ENCODE results near the gene EID2.

- TF ChIP-seq CTCF (IDR thresholded peaks at IDR 0.05) (no peak), POLR2AphosphoS5 (IDR thresholded peaks at IDR 0.05) (no peak), POLR2A (IDR thresholded peaks at IDR 0.05) (no peak), EP300 (IDR thresholded peaks at IDR 0.05; ENCODE audit: low read depth) (no peak)
These were observed 31.3 kb downstream of the EID2 start for GRCh38 chr19:39508629-39509028.
